AG04449 (cell line): ENCODE results near the gene GALNT18.

Experiments used
- CTCF ChIA-PET: fragments of 350-600 bp; formaldehyde crosslinking; extraction: SDS; loops from one replicate; lab custom pipeline; 2021; ENCODE audit warnings: antibody characterized with exemption; lab: Yijun Ruan, JAX
- POLR2A ChIA-PET: fragments of 400-600, 350-600 bp; formaldehyde crosslinking; extraction: SDS; loops from one replicate; lab custom pipeline; 2020; ENCODE audit warnings: antibody characterized with exemption, inconsistent platforms; lab: Yijun Ruan, JAX
- DNase-seq: peaks from one replicate; pipeline ENCODE4 v3.0.0-alpha.2; 2010; ENCODE audit warnings: low read depth, low spot score
- H3K4me3 ChIP-seq: 2 replicates; pipeline ENCODE4 v1.5.1; 2011; ENCODE audit warnings: low read depth, mild to moderate bottlenecking, control low read depth, low read length
- CTCF ChIP-seq: IDR thresholded peaks from one replicate; pipeline ENCODE4 v1.5.1; 2011; ENCODE audit warnings: mild to moderate bottlenecking, moderate library complexity, low read length, control low read depth, inconsistent platforms; ENCODE audit not compliant: insufficient read depth; ENCODE audit errors: missing control alignments

Gene GALNT18

GRCh38 chr11:11401960-11402535, 219.8 kb downstream of the GALNT18 start:
- no peak for DNase-seq
- no peak overlapping the region for H3K4me3 ChIP-seq
- no peak for TF ChIP-seq CTCF
- POLR2A ChIA-PET, result no interaction called here
- CTCF ChIA-PET, result interaction anchor here (1.3 to 1.6 kb wide), 2 partner anchors 7 to 9 kb away, joined by 3 to 4 read pairs; no protein-coding TSS in a partner anchor

GRCh38 chr11:11400635-11401232, 221.1 kb downstream of the GALNT18 start:
- ChIA-PET CTCF (interaction anchor here (0.9 to 1.3 kb wide), 3 partner anchors 9 to 387 kb away, joined by 3 read pairs; no protein-coding TSS in a partner anchor), POLR2A (no interaction called here)
- peak; percentile 3 for TF ChIP-seq CTCF
- no peak overlapping the region for H3K4me3 ChIP-seq
- DNase-seq, result no peak

- POLR2A ChIA-PET, result no interaction called here
- DNase-seq, result no peak
- no peak for TF ChIP-seq CTCF
- CTCF ChIA-PET, result interaction anchor here (0.9 to 1.2 kb wide), 3 partner anchors 11 to 388 kb away, joined by 3 read pairs; no protein-coding TSS in a partner anchor
- H3K4me3 ChIP-seq, result no peak overlapping the region
Observed at GRCh38 chr11:11400121-11400520, 221.7 kb downstream of the GALNT18 start.

- POLR2A ChIA-PET, result no interaction called here
- CTCF ChIA-PET, result interaction anchor here (0.8 to 1.2 kb wide), 2 partner anchors 15 to 390 kb away, joined by 3 to 4 read pairs; no protein-coding TSS in a partner anchor
- TF ChIP-seq CTCF, result no peak
- H3K4me3 ChIP-seq, result no peak overlapping the region
- DNase-seq, result no peak
Observed at GRCh38 chr11:11397781-11398180, 224.0 kb downstream of the GALNT18 start.

- CTCF ChIA-PET, result no interaction called here
- POLR2A ChIA-PET, result no interaction called here
- TF ChIP-seq CTCF, result no peak
- no peak overlapping the region for H3K4me3 ChIP-seq
- no peak for DNase-seq
Observed at GRCh38 chr11:11397036-11397415, 224.8 kb downstream of the GALNT18 start.

GRCh38 chr11:11396301-11397035, 225.3 kb downstream of the GALNT18 start:
- TF ChIP-seq CTCF, result no peak

More at GRCh38 chr11:11396301-11397035, 225.3 kb downstream of the GALNT18 start:
- H3K4me3 ChIP-seq, result no peak overlapping the region
- ChIA-PET POLR2A (no interaction called here), CTCF (interaction anchor here (0.8 kb wide), 1 partner anchor 391 kb away, joined by 3 read pairs; no protein-coding TSS in a partner anchor)
- peak; percentile 68 for DNase-seq
